ENCODE results near the gene CIDEB.

- no peak for TF ChIP-seq EP300 (conservative IDR thresholded peaks at IDR 0.05; ENCODE audit: poor library complexity, severe bottlenecking)
- TF ChIP-seq POLR2AphosphoS5 (IDR thresholded peaks at IDR 0.05) = no peak
- no peak for TF ChIP-seq CTCF (IDR thresholded peaks at IDR 0.05; ENCODE audit: poor library complexity, severe bottlenecking)
- TF ChIP-seq EZH2 (IDR thresholded peaks at IDR 0.05; ENCODE audit: borderline replicate concordance, insufficient read depth, low read length, poor library complexity, severe bottlenecking) = no peak
- no peak for TF ChIP-seq REST (IDR thresholded peaks at IDR 0.05; ENCODE audit: borderline replicate concordance)
- no peak for TF ChIP-seq TAF1 (IDR thresholded peaks at IDR 0.05; ENCODE audit: low read depth)
- TF ChIP-seq RAD21 (conservative IDR thresholded peaks at IDR 0.05) = no peak
- TF ChIP-seq MXI1 (conservative IDR thresholded peaks at IDR 0.05; ENCODE audit: poor library complexity, severe bottlenecking) = no peak
- TF ChIP-seq SMC3 (conservative IDR thresholded peaks at IDR 0.05; ENCODE audit: poor library complexity) = no peak
Observed at GRCh38 chr14:24304019-24304387, 3.8 kb downstream of the CIDEB start.

All from neural cell (in vitro differentiated cells).